ENCODE data around the gene SZT2. TPM values are rescaled to one million over a fixed set of nuclear protein-coding genes. Genes with fewer than 3 reads are reported as not detected.
A peak's percentile ranks its signal among the peaks of the same experiment; 100 is the strongest.
"Not testable (repeated sequence)": the region's sequence is repeated elsewhere in the genome, so short reads cannot be mapped to it uniquely, and the experiment has no call there.

The SZT2 gene
- total RNA-seq, 3 donors from 2014 or later, result 37.1 to 44.2 (median 39.5) TPM

- Mint-ChIP-seq H3K4me3 (no peak overlapping the region), H3K27me3 (ENCODE audit: low read depth) (no peaks in the 10 kb centered on the region), H3K4me1 (ENCODE audit: low read depth) (peaks cover 42% of the 10 kb centered on the region), H3K9me3 (no peaks in the 10 kb centered on the region), H3K36me3 (ENCODE audit: insufficient read depth) (peaks cover 10% of the 10 kb centered on the region)
- DNase-seq (no peak), ATAC-seq (no peak)
These were observed 3.0 kb downstream of the SZT2 start for GRCh38 chr1:43392702-43393101.

- DNase-seq (no peak), ATAC-seq (no peak)
- Mint-ChIP-seq H3K4me3 (no peak overlapping the region), H3K9me3 (no peaks in the 10 kb centered on the region), H3K4me1 (ENCODE audit: low read depth) (peaks cover 20% of the 10 kb centered on the region), H3K27me3 (ENCODE audit: low read depth) (no peaks in the 10 kb centered on the region), H3K36me3 (ENCODE audit: insufficient read depth) (peaks cover 6% of the 10 kb centered on the region)
These were observed 5.8 kb downstream of the SZT2 start for GRCh38 chr1:43395523-43395922.

GRCh38 chr1:43396059-43396458, 6.4 kb downstream of the SZT2 start:
- DNase-seq, result no peak
- no peaks in the 10 kb centered on the region for H3K27me3 Mint-ChIP-seq (ENCODE audit: low read depth)
- H3K9me3 Mint-ChIP-seq, result no peaks in the 10 kb centered on the region
- no peak for ATAC-seq
- peaks cover 6% of the 10 kb centered on the region for H3K36me3 Mint-ChIP-seq (ENCODE audit: insufficient read depth)
- H3K4me1 Mint-ChIP-seq (ENCODE audit: low read depth), result peaks cover 16% of the 10 kb centered on the region
- H3K4me3 Mint-ChIP-seq, result no peak overlapping the region

- Mint-ChIP-seq H3K27me3 (ENCODE audit: low read depth) (no peaks in the 10 kb centered on the region), H3K36me3 (ENCODE audit: insufficient read depth) (peaks cover 9% of the 10 kb centered on the region), H3K4me1 (ENCODE audit: low read depth) (peaks cover 10% of the 10 kb centered on the region), H3K4me3 (no peak overlapping the region), H3K9me3 (no peaks in the 10 kb centered on the region)
- no peak for ATAC-seq
- no peak for DNase-seq
These were observed 8.5 kb downstream of the SZT2 start for GRCh38 chr1:43398227-43398626.

- H3K4me3 Mint-ChIP-seq; ATAC-seq; H3K27me3 Mint-ChIP-seq (ENCODE audit: low read depth); H3K4me1 Mint-ChIP-seq (ENCODE audit: low read depth); DNase-seq; H3K9me3 Mint-ChIP-seq: not testable (repeated sequence)
- peaks cover 22% of the 10 kb centered on the region for H3K36me3 Mint-ChIP-seq (ENCODE audit: insufficient read depth)
These were observed 10.7 kb downstream of the SZT2 start for GRCh38 chr1:43400441-43400840.

GRCh38 chr1:43402089-43402865, 12.6 kb downstream of the SZT2 start:
- ATAC-seq (no peak), DNase-seq (no peak)
- Mint-ChIP-seq H3K4me1 (ENCODE audit: low read depth) (peaks cover 8% of the 10 kb centered on the region), H3K27me3 (ENCODE audit: low read depth) (no peaks in the 10 kb centered on the region), H3K9me3 (no peaks in the 10 kb centered on the region), H3K36me3 (ENCODE audit: insufficient read depth) (peaks cover 27% of the 10 kb centered on the region), H3K4me3 (no peak overlapping the region)

- H3K36me3 Mint-ChIP-seq (ENCODE audit: insufficient read depth), result peaks cover 35% of the 10 kb centered on the region
- no peak overlapping the region for H3K4me3 Mint-ChIP-seq
- no peaks in the 10 kb centered on the region for H3K27me3 Mint-ChIP-seq (ENCODE audit: low read depth)
- peaks cover 5% of the 10 kb centered on the region for H3K4me1 Mint-ChIP-seq (ENCODE audit: low read depth)
- ATAC-seq, result no peak
- no peak for DNase-seq
- H3K9me3 Mint-ChIP-seq, result no peaks in the 10 kb centered on the region
These were observed 14.7 kb downstream of the SZT2 start for GRCh38 chr1:43404353-43404752.

- DNase-seq (no peak), ATAC-seq (no peak)
- H3K27me3 Mint-ChIP-seq (ENCODE audit: low read depth), result no peaks in the 10 kb centered on the region
- H3K4me1 Mint-ChIP-seq (ENCODE audit: low read depth), result peaks cover 5% of the 10 kb centered on the region
- H3K36me3 Mint-ChIP-seq (ENCODE audit: insufficient read depth), result peaks cover 36% of the 10 kb centered on the region
- no peak overlapping the region for H3K4me3 Mint-ChIP-seq
- H3K9me3 Mint-ChIP-seq, result no peaks in the 10 kb centered on the region
These were observed 15.6 kb downstream of the SZT2 start for GRCh38 chr1:43405219-43405875.

- DNase-seq (no peak), ATAC-seq (no peak)
- peaks cover 36% of the 10 kb centered on the region for H3K36me3 Mint-ChIP-seq (ENCODE audit: insufficient read depth)
- H3K9me3 Mint-ChIP-seq, result no peaks in the 10 kb centered on the region
- H3K4me1 Mint-ChIP-seq (ENCODE audit: low read depth), result peaks cover 5% of the 10 kb centered on the region
- H3K27me3 Mint-ChIP-seq (ENCODE audit: low read depth), result no peaks in the 10 kb centered on the region
- H3K4me3 Mint-ChIP-seq, result no peak overlapping the region
These were observed 16.2 kb downstream of the SZT2 start for GRCh38 chr1:43405876-43406234.

GRCh38 chr1:43410571-43410970, 20.9 kb downstream of the SZT2 start:
- no peaks in the 10 kb centered on the region for H3K4me1 Mint-ChIP-seq (ENCODE audit: low read depth)
- no peaks in the 10 kb centered on the region for H3K27me3 Mint-ChIP-seq (ENCODE audit: low read depth)
- no peak overlapping the region for H3K4me3 Mint-ChIP-seq
- H3K36me3 Mint-ChIP-seq (ENCODE audit: insufficient read depth), result peaks cover 25% of the 10 kb centered on the region
- no peaks in the 10 kb centered on the region for H3K9me3 Mint-ChIP-seq
- DNase-seq, result no peak
- ATAC-seq, result no peak

- not testable (repeated sequence) for DNase-seq; H3K9me3 Mint-ChIP-seq; H3K4me3 Mint-ChIP-seq; H3K4me1 Mint-ChIP-seq (ENCODE audit: low read depth); ATAC-seq; H3K27me3 Mint-ChIP-seq (ENCODE audit: low read depth)
- H3K36me3 Mint-ChIP-seq (ENCODE audit: insufficient read depth), result peaks cover 15% of the 10 kb centered on the region
These were observed 23.7 kb downstream of the SZT2 start for GRCh38 chr1:43413426-43413825.

GRCh38 chr1:43414634-43415223, 25.0 kb downstream of the SZT2 start:
- H3K4me1 Mint-ChIP-seq (ENCODE audit: low read depth), result no peaks in the 10 kb centered on the region
- no peaks in the 10 kb centered on the region for H3K9me3 Mint-ChIP-seq
- ATAC-seq (peak; percentile 84 to 89), DNase-seq (peak; percentile 58)
- peaks cover 5% of the 10 kb centered on the region for H3K36me3 Mint-ChIP-seq (ENCODE audit: insufficient read depth)
- H3K27me3 Mint-ChIP-seq (ENCODE audit: low read depth), result no peaks in the 10 kb centered on the region
- H3K4me3 Mint-ChIP-seq, result no peak overlapping the region

- no peak overlapping the region for H3K4me3 Mint-ChIP-seq
- DNase-seq (no peak), ATAC-seq (no peak)
- H3K4me1 Mint-ChIP-seq (ENCODE audit: low read depth), result no peaks in the 10 kb centered on the region
- no peaks in the 10 kb centered on the region for H3K9me3 Mint-ChIP-seq
- H3K36me3 Mint-ChIP-seq (ENCODE audit: insufficient read depth), result peaks cover 8% of the 10 kb centered on the region
- H3K27me3 Mint-ChIP-seq (ENCODE audit: low read depth), result no peaks in the 10 kb centered on the region
These were observed 26.2 kb downstream of the SZT2 start for GRCh38 chr1:43415901-43416300.

GRCh38 chr1:43418858-43419257, 29.2 kb downstream of the SZT2 start:
- ATAC-seq (no peak), DNase-seq (no peak)
- Mint-ChIP-seq H3K36me3 (ENCODE audit: insufficient read depth) (peaks cover 22% of the 10 kb centered on the region), H3K9me3 (no peaks in the 10 kb centered on the region), H3K27me3 (ENCODE audit: low read depth) (no peaks in the 10 kb centered on the region), H3K4me1 (ENCODE audit: low read depth) (no peaks in the 10 kb centered on the region), H3K4me3 (no peak overlapping the region)
